Neural progenitor cell (in vitro differentiated cells): ENCODE data around the gene INMT. TPM values are rescaled to one million over a fixed set of nuclear protein-coding genes. Genes with fewer than 3 reads are reported as not detected.
A peak's percentile ranks its signal among the peaks of the same experiment; 100 is the strongest.

Experiments used
- DNase-seq: peaks from one replicate; pipeline ENCODE4 v3.0.0-alpha.2; 2016; ENCODE audit warnings: low spot score
- H2AFZ ChIP-seq: fragments of 200-600 bp; sonication (generic); replicated peaks from 2 replicates; pipeline ENCODE4 v1.6.1; 2016; ENCODE audit warnings: antibody characterized with exemption
- H3F3A ChIP-seq: fragments of 200-600 bp; sonication (generic); 2 replicates; pipeline ENCODE4 v1.6.1; 2016; ENCODE audit warnings: antibody characterized with exemption, low read depth
- H3K27ac ChIP-seq: fragments of 200-600 bp; sonication (generic); 2 replicates; pipeline ENCODE4 v1.5.1; 2016; ENCODE audit warnings: mild to moderate bottlenecking
- H3K27me3 ChIP-seq: fragments of 200-600 bp; sonication (generic); 2 replicates; pipeline ENCODE4 v1.6.1; 2016; ENCODE audit warnings: mild to moderate bottlenecking, moderate library complexity
- H3K36me3 ChIP-seq: fragments of 200-600 bp; sonication (generic); 2 replicates; pipeline ENCODE4 v1.5.1; 2016
- H3K4me1 ChIP-seq: fragments of 200-600 bp; sonication (generic); 2 replicates; pipeline ENCODE4 v1.6.1; 2016; ENCODE audit warnings: mixed run types
- H3K4me2 ChIP-seq: fragments of 200-600 bp; sonication (generic); 2 replicates; pipeline ENCODE4 v1.6.1; 2016
- H3K4me3 ChIP-seq: fragments of 200-600 bp; sonication (generic); 2 replicates; pipeline ENCODE4 v1.5.1; 2016
- H3K79me2 ChIP-seq: fragments of 200-600 bp; sonication (generic); 2 replicates; pipeline ENCODE4 v1.6.1; 2016; ENCODE audit warnings: low read depth
- H3K9ac ChIP-seq: fragments of 200-600 bp; sonication (generic); 2 replicates; pipeline ENCODE4 v1.6.1; 2016
- H3K9me3 ChIP-seq: fragments of 200-600 bp; sonication (generic); 2 replicates; pipeline ENCODE4 v1.5.1; 2016; ENCODE audit warnings: low read depth
- H4K20me1 ChIP-seq: fragments of 200-600 bp; sonication (generic); 2 replicates; pipeline ENCODE4 v1.6.1; 2016; ENCODE audit warnings: low read depth
- H3K27ac Mint-ChIP-seq: 3 replicates; pipeline ENCODE4 v1.8.0; 2021; ENCODE audit warnings: mixed read lengths
- H3K27me3 Mint-ChIP-seq: 2 replicates; pipeline ENCODE4 v1.8.0; 2022; ENCODE audit warnings: low read depth, mild to moderate bottlenecking, inconsistent platforms, moderate library complexity, mixed read lengths; ENCODE audit not compliant: insufficient read depth
- H3K36me3 Mint-ChIP-seq: 3 replicates; pipeline ENCODE4 v1.8.0; 2021; ENCODE audit warnings: mixed read lengths
- H3K4me1 Mint-ChIP-seq: 3 replicates; pipeline ENCODE4 v1.8.0; 2021; ENCODE audit warnings: mixed read lengths
- H3K4me3 Mint-ChIP-seq: 3 replicates; pipeline ENCODE4 v1.8.0; 2021; ENCODE audit warnings: mild to moderate bottlenecking, moderate library complexity, mixed read lengths
- H3K9me3 Mint-ChIP-seq: 3 replicates; pipeline ENCODE4 v1.8.0; 2020; ENCODE audit warnings: mixed read lengths
- CTCF ChIP-seq: fragments of 200-600 bp; sonication (generic); IDR thresholded peaks from 2 replicates; pipeline ENCODE4 v1.5.1; 2017; ENCODE audit warnings: antibody characterized with exemption, mild to moderate bottlenecking
- EZH2 ChIP-seq: fragments of 200-600 bp; sonication (generic); IDR thresholded peaks from 2 replicates; pipeline ENCODE4 v1.6.1; 2017; ENCODE audit warnings: antibody characterized with exemption, mild to moderate bottlenecking, moderate library complexity
- EZH2phosphoT487 ChIP-seq: fragments of 200-600 bp; sonication (generic); IDR thresholded peaks from 2 replicates; pipeline ENCODE4 v1.6.1; 2017; ENCODE audit warnings: antibody characterized with exemption
- total RNA-seq: library from RNA; depleted of rRNA; stranded (reverse); fragments of >200 nt; gene quantifications from 2 replicates; pipeline ENCODE4 v1.2.3, GENCODE V29; 2015; ENCODE audit warnings: low replicate concordance

The INMT gene
- total RNA-seq, 1 donor from 2014 or later = 5.0 TPM

DNA sequence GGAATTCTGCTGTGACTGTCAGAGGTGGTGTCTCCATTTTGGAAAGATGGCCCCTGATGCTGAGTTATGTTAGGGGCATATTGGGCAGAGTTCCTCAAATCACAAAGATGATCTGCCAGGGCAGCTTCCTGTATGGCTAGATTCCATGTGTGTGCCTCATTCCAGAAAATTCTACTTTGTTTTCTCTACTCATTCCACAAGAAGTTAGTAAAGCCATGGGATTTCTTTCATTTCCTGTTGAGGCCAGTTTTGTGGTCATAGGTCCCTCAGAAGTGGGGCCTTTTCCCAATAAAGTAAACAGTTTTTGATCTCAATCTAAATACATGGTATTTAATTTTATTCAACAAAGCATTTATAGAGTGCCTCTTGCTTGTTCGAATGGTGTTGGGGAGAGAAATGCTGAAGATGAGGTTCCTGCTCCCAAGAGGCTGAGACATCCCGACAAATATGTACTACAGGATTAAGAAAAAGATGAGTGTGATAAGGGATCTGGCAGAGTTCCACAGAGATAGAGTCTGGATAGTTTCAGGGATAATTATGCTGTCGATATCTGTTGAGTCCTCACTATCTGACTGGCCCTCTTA, 52.2 kb downstream of the INMT start:
- Mint-ChIP-seq H3K4me3 (no peak overlapping the region), H3K9me3 (no peaks in the 10 kb centered on the region), H3K27me3 (peaks cover 3% of the 10 kb centered on the region), H3K4me1 (peaks cover 4% of the 10 kb centered on the region), H3K27ac (no peak overlapping the region), H3K36me3 (peaks cover 7% of the 10 kb centered on the region)
- no peak overlapping the region for H3K27ac ChIP-seq
- no peaks in the 10 kb centered on the region for H3F3A ChIP-seq
- no peaks in the 10 kb centered on the region for H3K9me3 ChIP-seq
- H3K4me2 ChIP-seq = no peak overlapping the region
- H3K4me3 ChIP-seq = no peak overlapping the region
- H3K9ac ChIP-seq = no peak overlapping the region
- H4K20me1 ChIP-seq = no peaks in the 10 kb centered on the region
- no peaks in the 10 kb centered on the region for H3K27me3 ChIP-seq
- H3K4me1 ChIP-seq = no peaks in the 10 kb centered on the region
- no peak for DNase-seq
- H2AFZ ChIP-seq = no peak overlapping the region
- H3K36me3 ChIP-seq = no peaks in the 10 kb centered on the region
- no peaks in the 10 kb centered on the region for H3K79me2 ChIP-seq
- TF ChIP-seq EZH2phosphoT487 (no peak), EZH2 (no peak), CTCF (no peak)

DNA sequence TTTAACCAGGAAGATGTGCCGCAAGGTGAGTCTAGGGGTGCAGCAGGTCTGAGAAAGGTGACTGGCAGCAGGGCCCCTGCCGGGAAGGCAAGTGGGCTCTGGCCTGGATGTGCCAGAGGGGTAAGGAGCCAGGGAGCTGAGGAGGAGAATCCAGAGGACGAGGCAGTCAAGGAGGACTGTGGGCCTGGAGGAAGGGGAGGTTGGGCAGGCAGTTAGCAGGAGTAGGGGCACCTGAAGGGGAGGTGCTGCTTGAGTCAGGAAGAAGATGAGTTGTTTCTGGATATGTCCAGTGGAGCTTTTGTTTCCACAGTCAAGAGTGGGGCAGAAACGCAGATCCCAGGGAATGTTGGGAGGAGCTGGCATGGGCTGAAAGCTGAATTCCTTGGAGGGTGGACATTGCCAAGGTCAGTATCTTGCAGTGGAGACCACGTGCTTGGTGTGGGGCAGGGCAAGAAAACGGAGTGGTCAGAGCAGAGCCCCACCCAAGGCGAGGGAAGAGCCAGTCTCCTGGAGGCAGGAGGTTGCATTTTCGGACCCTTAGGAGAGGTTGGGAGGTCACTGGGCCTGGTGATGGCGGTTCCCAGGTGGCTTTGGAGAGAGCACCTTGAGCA, 53.3 kb downstream of the INMT start:
- no peaks in the 10 kb centered on the region for H3K4me1 Mint-ChIP-seq

GRCh38 chr7:30805931-30806330, 54.0 kb downstream of the INMT start:
- Histone ChIP-seq H3F3A (no peaks in the 10 kb centered on the region), H3K9ac (no peak overlapping the region), H4K20me1 (no peaks in the 10 kb centered on the region), H3K36me3 (no peaks in the 10 kb centered on the region), H3K27ac (no peak overlapping the region), H3K79me2 (no peaks in the 10 kb centered on the region), H2AFZ (no peak overlapping the region), H3K9me3 (no peaks in the 10 kb centered on the region), H3K4me3 (no peak overlapping the region), H3K4me1 (no peaks in the 10 kb centered on the region), H3K27me3 (no peaks in the 10 kb centered on the region), H3K4me2 (no peak overlapping the region)
- Mint-ChIP-seq H3K27me3 (peaks cover 3% of the 10 kb centered on the region), H3K4me3 (no peak overlapping the region), H3K9me3 (no peaks in the 10 kb centered on the region), H3K36me3 (peaks cover 7% of the 10 kb centered on the region), H3K4me1 (no peaks in the 10 kb centered on the region), H3K27ac (no peak overlapping the region)
- TF ChIP-seq CTCF = no peak
- no peak for TF ChIP-seq EZH2
- no peak for TF ChIP-seq EZH2phosphoT487
- no peak for DNase-seq

More for the DNA sequence above, 53.3 kb downstream of the INMT start:
- Mint-ChIP-seq H3K27ac (peak overlapping the region; percentile 3), H3K9me3 (no peaks in the 10 kb centered on the region), H3K4me3 (no peak overlapping the region), H3K27me3 (peaks cover 3% of the 10 kb centered on the region), H3K36me3 (peaks cover 7% of the 10 kb centered on the region)
- no peak overlapping the region for H2AFZ ChIP-seq
- no peak for TF ChIP-seq EZH2
- no peak for TF ChIP-seq CTCF
- TF ChIP-seq EZH2phosphoT487 = no peak
- no peaks in the 10 kb centered on the region for H4K20me1 ChIP-seq
- H3K27me3 ChIP-seq = no peaks in the 10 kb centered on the region
- H3K4me1 ChIP-seq = no peaks in the 10 kb centered on the region
- H3K4me2 ChIP-seq = no peak overlapping the region
- H3K4me3 ChIP-seq = no peak overlapping the region
- no peaks in the 10 kb centered on the region for H3K9me3 ChIP-seq
- no peak overlapping the region for H3K27ac ChIP-seq
- no peaks in the 10 kb centered on the region for H3K36me3 ChIP-seq
- no peaks in the 10 kb centered on the region for H3F3A ChIP-seq
- no peak overlapping the region for H3K9ac ChIP-seq
- no peaks in the 10 kb centered on the region for H3K79me2 ChIP-seq
- no peak for DNase-seq

Other genes with a start within 250 kb of the INMT start
- 97.1 and 160 TPM in 2 replicates for gene GGCT, start 247.3 kb upstream of the INMT start, total RNA-seq
- 95.9 and 116 TPM in 2 replicates for gene GARS1, start 157.3 kb upstream of the INMT start, total RNA-seq
- gene CRHR2, start 69.7 kb upstream of the INMT start, total RNA-seq = 0.19 TPM in 1 of 2 replicates, not detected in the other
- gene MINDY4, start 19.3 kb downstream of the INMT start, total RNA-seq = 5.2 and 5.9 TPM in 2 replicates
- gene AQP1, start 159.7 kb downstream of the INMT start, total RNA-seq = 0.87 TPM in 1 of 2 replicates, not detected in the other
- gene GHRHR, start 211.8 kb downstream of the INMT start, total RNA-seq = not detected in 2 replicates